Stomach (tissue), 4 donors: ENCODE data around the gene BLOC1S4.

ENCODE experiments used
- CTCF ChIP-seq, 7 experiments: fragments of 450-650 bp in 4 of 7; fragments of 200-600 bp in 3 of 7; sonication (generic) in 3 of 7; IDR thresholded peaks; one replicate each; pipeline ENCODE4 v1.5.1; 2016 to 2019; ENCODE audit warnings: antibody characterized with exemption in 7 of 7, control low read depth in 2 of 7, mild to moderate bottlenecking in 1 of 7
- EP300 ChIP-seq: sonication (generic); formaldehyde crosslinking; IDR thresholded peaks from one replicate; pipeline ENCODE4 v1.6.1; 2017; ENCODE audit warnings: antibody characterized with exemption
- POLR2A ChIP-seq, 4 donors: fragments of 450-650 bp; IDR thresholded peaks; one replicate each; pipeline ENCODE4 v1.6.1; 2016; ENCODE audit warnings: antibody characterized with exemption in 4 of 4, control low read depth in 2 of 4, mild to moderate bottlenecking in 1 of 4, moderate library complexity in 1 of 4

- TF ChIP-seq POLR2A (IDR thresholded peaks at IDR 0.05) (no peak), CTCF (IDR thresholded peaks at IDR 0.05) (no peak), EP300 (no peak)
Measured at GRCh38 chr4:6706173-6706572, 9.8 kb upstream of the BLOC1S4 start.
